Measurements from ENCODE around the gene ICE2.

The ICE2 gene

GRCh38 chr15:60485365-60486055 is 6.6 kb upstream of the ICE2 start:
- no peaks in the 10 kb centered on the region for H3K27me3 ChIP-seq (ENCODE audit: insufficient read depth, poor library complexity, severe bottlenecking)
- no peak overlapping the region for H3K27ac ChIP-seq (replicated peaks)
- no peak for TF ChIP-seq POLR2AphosphoS5 (IDR thresholded peaks at IDR 0.05; ENCODE audit: low read depth)
- TF ChIP-seq REST (IDR thresholded peaks at IDR 0.05; ENCODE audit: insufficient replicate concordance, low read depth), result no peak
- TF ChIP-seq GABPA (IDR thresholded peaks at IDR 0.05; ENCODE audit: low read depth), result no peak
- TF ChIP-seq SPI1 (IDR thresholded peaks at IDR 0.05; ENCODE audit: borderline replicate concordance, low read depth), result no peak
- TF ChIP-seq CTCF (IDR thresholded peaks at IDR 0.05; ENCODE audit: insufficient read depth, low read length), result no peak
- DNase-seq (ENCODE audit: low read depth in 1 of 2, low spot score in 1 of 2), result no peak
- H3K4me3 ChIP-seq (replicated peaks; ENCODE audit: insufficient read depth, low read length), result no peak overlapping the region

GRCh38 chr15:60483042-60483441 is 4.1 kb upstream of the ICE2 start:
- DNase-seq (ENCODE audit: low read depth in 1 of 2, low spot score in 1 of 2), result no peak
- no peak overlapping the region for H3K4me3 ChIP-seq (replicated peaks; ENCODE audit: insufficient read depth, low read length)
- no peak for TF ChIP-seq GABPA (IDR thresholded peaks at IDR 0.05; ENCODE audit: low read depth)
- no peak for TF ChIP-seq REST (IDR thresholded peaks at IDR 0.05; ENCODE audit: insufficient replicate concordance, low read depth)
- TF ChIP-seq POLR2AphosphoS5 (IDR thresholded peaks at IDR 0.05; ENCODE audit: low read depth), result no peak
- TF ChIP-seq SPI1 (IDR thresholded peaks at IDR 0.05; ENCODE audit: borderline replicate concordance, low read depth), result no peak
- no peak for TF ChIP-seq CTCF (IDR thresholded peaks at IDR 0.05; ENCODE audit: insufficient read depth, low read length)
- no peak overlapping the region for H3K27ac ChIP-seq (replicated peaks)
- no peaks in the 10 kb centered on the region for H3K27me3 ChIP-seq (ENCODE audit: insufficient read depth, poor library complexity, severe bottlenecking)

- Histone ChIP-seq H3K27me3 (ENCODE audit: insufficient read depth, poor library complexity, severe bottlenecking) (no peaks in the 10 kb centered on the region), H3K4me3 (replicated peaks; ENCODE audit: insufficient read depth, low read length) (no peak overlapping the region), H3K27ac (replicated peaks) (no peak overlapping the region)
- TF ChIP-seq CTCF (IDR thresholded peaks at IDR 0.05; ENCODE audit: insufficient read depth, low read length), result no peak
- no peak for DNase-seq (ENCODE audit: low read depth in 1 of 2, low spot score in 1 of 2)
Measured at GRCh38 chr15:60480888-60481287, 1.9 kb upstream of the ICE2 start.

GRCh38 chr15:60480149-60480548 is 1.2 kb upstream of the ICE2 start:
- Histone ChIP-seq H3K27me3 (ENCODE audit: insufficient read depth, poor library complexity, severe bottlenecking) (no peaks in the 10 kb centered on the region), H3K27ac (replicated peaks) (no peak overlapping the region), H3K4me3 (replicated peaks; ENCODE audit: insufficient read depth, low read length) (no peak overlapping the region)
- no peak for DNase-seq (ENCODE audit: low read depth in 1 of 2, low spot score in 1 of 2)
- no peak for TF ChIP-seq REST (IDR thresholded peaks at IDR 0.05; ENCODE audit: insufficient replicate concordance, low read depth)
- TF ChIP-seq CTCF (IDR thresholded peaks at IDR 0.05; ENCODE audit: insufficient read depth, low read length), result no peak
- TF ChIP-seq POLR2AphosphoS5 (IDR thresholded peaks at IDR 0.05; ENCODE audit: low read depth), result no peak
- TF ChIP-seq SPI1 (IDR thresholded peaks at IDR 0.05; ENCODE audit: borderline replicate concordance, low read depth), result no peak
- no peak for TF ChIP-seq GABPA (IDR thresholded peaks at IDR 0.05; ENCODE audit: low read depth)

All from HL-60 (cell line).